GM18867 (cell line): ENCODE measurements around the gene FAM184B.

Experiments used
- ATAC-seq: cut with Tn5 transposase; IDR thresholded peaks from one replicate; pipeline ENCODE4 v1.9.1; 2021; ENCODE audit warnings: mild to moderate bottlenecking, moderate library complexity; ENCODE audit not compliant: unreplicated experiment

The FAM184B gene

DNA sequence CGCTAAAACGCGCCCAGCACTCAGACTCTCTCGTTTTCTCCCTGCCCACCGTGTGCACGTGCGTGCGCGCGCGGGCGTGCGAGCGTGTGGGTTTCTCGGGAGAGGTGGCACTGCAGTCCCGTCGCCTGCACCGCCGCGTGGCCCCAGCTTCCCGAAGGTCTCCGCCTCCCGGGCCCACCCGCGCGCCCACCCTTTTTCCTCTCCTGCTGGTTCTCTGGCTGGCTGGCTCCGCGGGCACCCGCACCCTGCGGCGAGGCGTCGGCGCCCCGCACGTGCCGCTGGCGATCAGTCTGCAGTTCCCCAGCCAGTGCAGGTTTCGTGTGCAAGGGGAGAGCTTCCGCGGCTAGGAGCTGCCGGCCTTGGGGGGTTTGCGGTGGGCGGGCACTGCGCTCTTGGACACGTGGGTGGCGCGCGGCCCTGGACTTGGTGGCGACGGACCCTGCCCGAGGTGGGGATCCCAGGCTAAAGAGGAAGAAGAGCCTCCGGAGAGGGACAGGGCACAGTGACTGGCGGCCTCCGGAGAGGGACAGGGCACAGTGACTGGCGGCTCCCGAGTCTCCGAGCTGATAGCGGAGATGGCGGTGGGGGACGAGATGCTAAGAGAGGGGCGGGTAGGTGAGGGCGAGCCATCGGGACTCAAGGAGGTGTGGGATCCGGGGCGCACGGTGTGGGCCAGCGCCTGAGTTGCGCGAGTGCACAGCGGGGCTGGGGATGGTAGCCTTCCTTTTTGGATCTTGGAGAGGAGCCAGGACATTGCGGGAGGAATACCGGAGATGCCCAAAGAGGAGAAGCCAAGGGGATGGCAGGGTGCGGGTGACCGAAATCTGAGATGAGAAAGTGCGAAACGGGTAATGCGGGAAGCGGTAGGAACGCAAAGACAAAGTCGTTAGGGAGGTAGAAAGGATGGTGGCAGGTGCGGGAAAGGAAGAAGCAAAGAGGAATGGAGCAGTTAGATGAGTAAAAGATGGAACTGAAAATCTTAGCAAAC is at the start of gene FAM184B:
Gene FAM184B (minus strand): TSS at position 322 of the 988 bp plus-strand sequence. CDS start 322 bp downstream, outside the sequence.
- ATAC-seq = no peak

DNA sequence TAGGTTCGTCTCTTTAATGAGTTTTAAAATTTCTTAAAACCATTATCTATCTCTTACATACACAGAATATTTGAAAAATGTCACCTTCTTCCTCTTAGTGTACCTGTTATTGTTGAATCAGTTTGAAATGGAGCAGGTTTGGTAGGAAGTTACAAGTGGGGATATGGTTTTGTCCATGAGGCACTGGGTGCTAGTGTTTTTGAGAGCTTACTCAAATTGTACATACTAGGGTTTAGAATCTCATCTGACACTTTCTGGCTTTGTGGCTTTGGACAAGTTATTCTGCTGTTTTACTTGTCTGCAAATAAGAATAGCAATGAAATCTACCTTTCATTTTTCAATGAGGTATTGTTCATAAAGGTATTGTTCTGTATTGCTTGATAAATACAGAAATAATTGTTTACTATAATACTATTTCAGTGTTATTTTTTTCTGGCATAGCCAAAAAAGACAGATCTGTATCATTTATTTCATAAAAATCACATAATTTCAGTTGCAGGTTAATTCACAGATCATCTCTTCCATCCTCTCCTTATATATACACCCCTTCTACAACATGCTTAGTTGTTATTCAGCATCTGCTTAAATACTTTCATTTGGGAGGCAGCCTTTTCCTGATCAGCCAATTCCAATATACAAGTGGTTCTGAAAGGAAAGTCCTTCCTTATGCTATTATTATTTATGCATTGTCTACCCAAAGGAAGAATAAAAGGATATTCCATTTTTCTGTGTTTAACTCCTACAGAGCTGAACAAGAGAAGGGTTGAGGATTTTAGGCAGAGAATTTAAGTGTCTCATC is 42.6 kb upstream of the FAM184B start:
- ATAC-seq = no peak

DNA sequence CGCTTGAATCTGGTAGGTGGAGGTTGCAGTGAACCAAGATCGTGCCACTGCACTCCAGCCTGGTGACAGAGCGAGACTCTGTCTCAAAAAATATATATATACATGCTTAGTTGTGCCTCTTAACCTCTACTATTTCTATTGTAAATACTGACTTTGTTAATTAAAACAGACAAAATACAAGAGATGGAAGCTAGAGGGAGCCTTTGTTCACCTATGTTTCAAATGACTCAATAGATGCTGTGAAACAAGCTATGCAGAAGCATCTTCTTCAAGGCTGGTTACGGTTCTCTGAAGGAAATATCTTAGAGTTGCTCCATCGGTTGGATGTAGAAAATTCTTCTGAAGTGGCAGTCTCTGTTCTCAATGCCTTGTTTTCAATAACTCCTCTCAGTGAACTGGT is 35.6 kb upstream of the FAM184B start:
- ATAC-seq = peak; percentile 84

DNA sequence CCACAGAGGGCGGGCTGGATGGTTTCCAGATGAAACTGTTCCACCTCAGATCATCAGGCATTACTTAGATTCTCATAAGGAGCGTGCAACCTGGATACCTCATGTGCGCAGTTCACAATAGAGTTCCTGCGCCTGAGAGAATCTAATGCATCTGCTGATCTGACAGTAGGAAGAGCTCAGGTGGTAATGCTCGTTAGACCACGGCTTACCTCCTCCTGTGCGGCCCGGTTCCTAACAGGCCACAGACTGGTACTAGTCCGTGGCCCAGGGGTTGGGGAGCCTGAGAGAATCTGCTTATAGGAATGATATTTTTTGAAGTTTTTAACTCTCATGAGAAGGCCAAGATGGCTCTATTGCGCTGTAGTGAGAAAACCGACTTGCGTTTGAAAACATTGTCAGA is 34.7 kb upstream of the FAM184B start:
- ATAC-seq = no peak

DNA sequence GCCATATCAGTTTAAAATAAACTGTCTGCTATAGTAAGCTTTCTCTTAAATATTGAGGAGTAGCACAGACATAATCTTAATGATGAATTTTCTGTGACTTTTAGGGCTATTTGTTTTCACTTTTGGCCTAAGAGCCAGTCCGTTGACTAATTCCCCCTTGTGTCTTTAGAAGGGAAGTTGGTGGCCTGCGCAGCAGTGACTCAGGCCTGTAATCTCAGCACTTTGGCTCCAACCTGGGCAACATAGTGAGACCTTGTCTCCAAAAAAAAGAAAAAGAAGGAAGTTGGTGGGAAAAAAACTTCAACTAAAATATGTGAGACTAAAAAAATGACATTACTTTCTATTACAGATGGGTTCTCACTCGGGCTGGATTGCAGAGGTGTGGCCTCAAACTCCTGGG is 32.7 kb upstream of the FAM184B start:
- ATAC-seq = no peak

DNA sequence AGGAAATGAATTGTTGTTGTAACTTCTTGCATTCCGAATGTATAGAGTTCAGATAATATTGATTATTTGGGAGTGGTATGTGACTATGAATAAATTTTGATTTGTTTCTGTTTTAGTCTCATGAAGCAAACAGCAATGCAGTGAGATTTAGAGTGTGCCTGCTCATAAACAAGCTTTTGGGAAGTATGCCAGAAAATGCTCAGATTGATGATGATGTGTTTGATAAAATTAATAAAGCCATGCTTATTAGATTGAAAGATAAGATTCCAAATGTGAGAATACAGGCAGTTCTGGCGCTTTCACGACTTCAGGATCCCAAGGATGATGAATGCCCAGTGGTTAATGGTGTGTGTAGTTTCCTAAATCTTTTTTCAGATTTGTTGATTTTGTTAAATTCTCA is 31.4 kb upstream of the FAM184B start:
- ATAC-seq = no peak

DNA sequence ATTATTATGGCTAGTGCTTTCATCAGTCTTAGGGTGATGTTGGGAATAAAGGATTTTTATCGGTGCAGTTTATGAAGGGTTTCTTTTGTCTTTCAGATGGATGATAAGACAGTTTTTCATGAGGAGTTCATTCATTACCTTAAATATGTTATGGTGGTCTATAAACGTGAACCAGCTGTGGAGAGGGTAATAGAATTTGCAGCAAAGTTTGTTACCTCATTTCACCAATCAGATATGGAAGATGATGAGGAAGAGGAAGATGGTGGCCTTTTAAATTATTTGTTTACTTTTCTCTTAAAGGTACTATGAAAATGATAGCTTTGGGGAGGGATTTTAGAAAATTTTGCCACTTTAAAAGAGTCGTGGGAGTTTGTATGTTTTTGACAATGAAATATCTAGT is 30.7 kb upstream of the FAM184B start:
- ATAC-seq = no peak

DNA sequence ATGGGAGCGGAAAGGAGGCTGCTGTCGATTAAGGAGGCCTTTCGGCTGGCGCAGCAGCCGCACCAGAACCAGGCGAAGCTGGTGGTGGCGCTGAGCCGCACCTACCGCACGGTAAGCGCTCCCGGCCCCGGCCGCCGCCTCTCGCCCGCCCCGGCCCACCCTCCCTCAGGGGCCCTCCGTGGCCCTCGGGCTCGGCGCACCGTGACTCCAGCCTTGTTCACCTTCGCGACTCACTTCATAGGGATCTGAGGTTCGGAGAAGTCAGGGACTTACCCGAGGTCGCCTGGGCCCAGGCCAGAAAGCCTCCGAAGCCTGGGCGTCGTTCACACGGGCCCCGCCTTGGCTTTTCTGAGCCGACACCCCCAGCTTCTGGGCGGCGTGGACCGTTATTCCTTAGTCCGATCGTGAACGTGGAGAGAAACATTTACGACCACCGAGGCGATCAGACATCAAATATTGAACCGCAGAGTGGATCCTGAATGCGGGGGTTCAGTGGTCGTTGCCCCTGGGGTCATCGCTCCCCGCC is 29.7 kb upstream of the FAM184B start:
- peak; percentile 27 for ATAC-seq

DNA sequence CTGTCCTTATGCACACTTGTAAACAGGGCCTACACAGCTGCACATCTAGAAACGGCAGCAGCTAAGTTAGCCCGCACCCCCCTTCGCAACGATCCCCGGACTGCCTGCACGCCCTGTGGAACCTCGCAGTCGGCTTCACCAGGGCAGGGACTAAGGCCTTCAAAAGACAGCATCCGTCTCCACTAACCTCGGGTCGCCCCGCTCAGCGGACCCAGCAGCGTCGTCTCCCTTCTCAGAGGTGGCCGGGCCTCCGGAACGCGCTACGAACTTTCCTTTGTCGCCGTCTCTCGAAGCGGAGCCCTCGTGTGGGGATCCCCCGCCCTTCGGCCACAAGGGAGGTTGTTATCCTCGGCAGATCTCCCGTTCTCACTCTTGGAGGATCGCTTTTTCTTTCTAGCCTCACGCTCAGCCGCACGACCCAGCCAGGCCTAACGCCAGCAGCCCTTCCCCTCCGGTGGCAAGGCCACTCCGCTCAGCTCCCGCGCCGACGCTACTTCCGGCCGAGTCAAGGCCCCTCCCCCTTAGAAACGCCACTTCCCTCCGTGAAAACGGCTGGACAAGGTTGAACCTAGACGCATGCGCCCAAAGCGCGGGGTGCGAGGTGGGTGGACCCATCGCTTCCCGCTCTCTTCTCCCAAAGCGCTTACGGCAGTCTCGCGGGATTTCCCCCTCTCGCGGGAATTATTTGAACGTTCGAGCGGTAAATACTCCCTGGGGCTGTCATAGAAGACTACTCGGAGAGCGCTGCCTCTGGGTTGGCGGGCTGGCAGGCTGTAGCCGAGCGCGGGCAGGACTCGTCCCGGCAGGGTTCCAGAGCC is 29.0 kb upstream of the FAM184B start, which contains the start of the genes DCAF16 and NCAPG:
Gene DCAF16 (minus strand): TSS at position 498 of the 818 bp plus-strand sequence. CDS start 6,616 bp downstream, outside the sequence.
Gene NCAPG (plus strand): TSS at position 720 of the 818 bp plus-strand sequence. CDS start 99 bp downstream, outside the sequence.
- ATAC-seq = peak; percentile 88

DNA sequence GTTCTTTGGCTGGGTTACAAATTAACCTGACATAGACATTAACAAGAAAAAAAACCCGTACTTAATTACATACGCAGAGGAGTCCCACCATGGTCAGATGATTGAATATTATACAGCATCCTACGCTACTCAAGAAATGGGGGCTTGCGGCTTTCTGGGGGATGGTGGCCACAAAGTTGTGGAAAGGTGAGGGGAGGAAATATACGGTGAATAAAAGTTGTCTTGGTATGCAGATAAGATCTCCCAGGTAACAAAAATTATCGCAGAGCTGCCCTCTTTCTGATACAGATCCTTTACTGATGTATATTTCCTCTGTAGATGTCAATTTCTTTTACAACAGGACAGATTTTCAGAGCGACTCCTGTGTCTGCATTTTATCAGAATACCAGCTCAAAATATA is 28.2 kb upstream of the FAM184B start:
- no peak for ATAC-seq

DNA sequence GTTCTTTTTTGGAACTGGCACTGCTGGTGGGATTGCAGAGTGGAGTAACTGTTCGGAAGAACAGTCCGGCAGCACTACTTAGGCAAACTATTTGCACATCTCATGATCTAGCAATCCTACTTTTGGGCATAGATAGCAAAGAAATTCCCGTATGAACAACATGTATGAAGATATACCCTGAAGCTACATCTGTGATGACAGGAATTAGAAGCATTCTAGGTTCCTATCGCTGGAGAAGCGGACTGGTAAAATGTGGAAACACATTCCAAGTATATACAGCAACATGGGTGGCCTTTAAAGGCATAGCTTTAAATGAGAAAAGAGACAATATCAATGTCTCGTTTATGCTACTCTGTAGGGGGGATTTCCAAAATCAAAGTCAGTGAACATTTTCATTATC is 26.0 kb upstream of the FAM184B start:
- ATAC-seq = no peak

DNA sequence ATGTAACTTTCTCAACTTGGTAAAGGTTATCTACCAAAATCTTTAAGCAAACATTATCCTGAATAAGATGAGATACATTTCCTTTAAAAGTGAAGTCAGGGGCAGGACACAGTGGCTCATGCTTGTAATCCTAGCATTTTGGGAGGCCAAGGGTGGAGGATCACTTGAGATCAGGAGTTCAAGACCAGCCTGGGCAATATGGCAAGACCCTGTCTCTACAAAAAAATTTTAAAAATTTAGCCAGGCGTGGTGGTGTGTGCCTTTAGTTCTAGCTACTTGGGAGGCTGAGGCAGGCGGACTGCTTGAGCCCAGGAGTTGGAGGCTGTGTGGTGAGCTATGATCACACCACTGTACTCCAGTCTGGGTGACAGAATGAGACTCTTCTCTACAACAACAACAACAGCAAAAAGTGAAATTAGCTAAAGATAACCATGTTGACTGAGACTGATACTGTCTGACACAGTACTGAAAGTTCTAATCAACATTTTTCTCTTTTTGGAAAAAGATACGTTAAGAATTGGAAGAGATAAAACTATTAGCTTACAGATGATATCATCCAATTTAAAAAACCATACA is 24.2 kb upstream of the FAM184B start:
- ATAC-seq = peak; percentile 20

DNA sequence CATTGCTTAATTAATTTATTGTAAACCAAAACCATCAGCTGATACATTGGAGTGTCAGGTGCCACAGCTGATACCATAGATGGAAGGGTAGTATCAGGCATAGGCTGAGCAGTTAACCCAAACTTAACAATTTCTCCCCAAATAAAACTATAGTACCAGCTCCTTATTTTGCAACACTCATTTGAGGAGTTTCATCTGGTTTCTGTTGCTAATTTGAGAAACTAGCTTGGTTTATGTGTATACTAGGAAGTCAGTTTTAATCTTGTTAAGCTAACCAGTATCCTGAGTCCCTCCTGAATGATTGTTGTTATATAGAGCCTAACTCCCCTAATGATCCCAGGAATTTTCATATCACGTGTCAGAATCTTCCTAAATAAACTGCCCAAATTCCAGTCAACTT is 16.4 kb upstream of the FAM184B start:
- ATAC-seq = no peak

DNA sequence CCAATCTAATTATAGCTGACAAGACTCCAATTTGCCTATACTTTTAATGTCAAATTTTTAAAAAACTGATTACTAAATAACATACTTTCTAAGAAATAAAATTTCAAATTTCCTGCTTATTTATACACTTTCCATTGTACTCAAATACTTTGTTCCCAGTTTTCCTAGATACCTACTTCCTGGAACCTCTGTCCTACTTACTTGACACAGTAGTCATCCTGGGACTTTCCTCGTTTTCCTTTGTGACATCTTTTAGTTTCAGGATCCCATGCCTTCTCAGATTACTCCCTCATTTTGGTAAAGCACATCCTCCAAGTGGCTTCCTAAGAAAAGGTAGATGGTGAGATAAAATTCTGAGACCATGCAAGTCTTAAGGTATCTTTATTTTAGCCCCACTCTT is 13.3 kb upstream of the FAM184B start:
- ATAC-seq = no peak

DNA sequence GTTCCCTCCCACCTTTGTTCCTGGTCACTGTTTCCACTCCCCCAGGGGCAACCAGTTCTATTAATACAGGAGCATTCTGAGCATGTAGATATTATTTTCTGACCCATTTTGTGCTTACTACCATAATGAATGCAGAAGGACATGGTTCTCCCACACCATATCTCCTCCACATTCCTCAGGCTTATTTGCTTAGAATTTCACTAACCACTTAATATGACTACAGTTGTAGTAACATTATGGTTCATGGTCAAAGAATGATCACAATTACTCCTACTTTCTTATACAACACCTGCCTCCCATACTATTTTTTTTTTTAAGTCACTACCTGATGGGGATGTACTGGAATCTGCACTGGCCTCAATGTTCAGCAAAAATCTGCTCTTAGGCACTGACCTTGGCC is 7.5 kb upstream of the FAM184B start:
- no peak for ATAC-seq

DNA sequence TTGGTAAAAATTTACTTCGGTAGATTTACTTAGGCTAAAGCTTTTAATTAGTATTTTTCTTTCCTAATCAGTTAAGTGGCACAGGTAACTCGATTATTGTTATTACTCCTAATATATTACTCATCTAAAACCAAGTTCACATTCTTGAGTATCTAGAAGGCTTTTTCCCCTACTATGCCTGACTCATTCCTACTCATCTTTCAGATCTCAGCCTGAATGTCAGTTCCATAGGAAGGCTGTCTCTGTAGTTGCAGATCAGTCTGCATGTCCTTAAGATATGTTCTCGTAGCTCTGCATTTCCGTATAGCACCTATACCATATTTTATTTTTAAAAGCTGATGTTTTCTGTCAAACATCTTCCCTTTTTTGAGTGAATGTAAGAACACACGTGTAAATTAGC is 5.9 kb upstream of the FAM184B start:
- ATAC-seq = no peak

DNA sequence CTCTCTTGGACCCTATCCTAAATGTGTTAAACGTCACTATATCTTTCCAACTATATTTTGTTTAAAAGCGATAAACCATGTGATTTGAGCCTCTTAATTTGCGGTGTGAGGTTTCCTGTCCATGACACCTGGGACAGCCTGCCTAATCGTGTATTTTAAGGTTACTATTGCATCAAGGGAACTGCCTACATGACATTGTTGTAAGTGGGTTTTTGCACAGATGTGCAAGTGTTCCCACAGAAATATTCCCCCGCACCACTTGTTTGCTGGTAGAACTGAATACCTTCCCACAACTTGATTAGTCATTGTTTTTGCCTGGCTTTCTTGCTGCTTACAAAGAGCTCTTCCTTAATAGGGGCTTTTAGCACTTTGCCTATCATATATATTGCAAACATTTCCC is 5.1 kb upstream of the FAM184B start:
- ATAC-seq = no peak

DNA sequence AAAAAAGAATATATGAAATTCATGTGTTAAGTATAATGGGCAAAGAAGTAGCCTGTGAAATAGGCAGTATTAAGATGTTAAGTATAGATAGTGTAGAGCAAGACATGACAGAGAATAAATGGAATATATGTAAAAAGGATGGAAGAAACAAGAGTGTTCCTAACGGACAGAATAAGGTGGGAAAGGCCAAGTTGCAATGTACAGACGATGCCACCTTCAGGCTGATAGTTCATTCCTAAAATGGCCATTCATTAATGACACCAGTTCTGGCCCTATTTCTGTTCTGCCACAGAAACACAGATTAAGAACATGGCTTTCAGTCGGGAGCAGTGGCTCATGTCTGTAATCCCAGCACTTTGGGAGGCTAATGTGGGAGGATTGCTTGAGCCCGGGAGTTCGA is 4.4 kb upstream of the FAM184B start:
- ATAC-seq = no peak

DNA sequence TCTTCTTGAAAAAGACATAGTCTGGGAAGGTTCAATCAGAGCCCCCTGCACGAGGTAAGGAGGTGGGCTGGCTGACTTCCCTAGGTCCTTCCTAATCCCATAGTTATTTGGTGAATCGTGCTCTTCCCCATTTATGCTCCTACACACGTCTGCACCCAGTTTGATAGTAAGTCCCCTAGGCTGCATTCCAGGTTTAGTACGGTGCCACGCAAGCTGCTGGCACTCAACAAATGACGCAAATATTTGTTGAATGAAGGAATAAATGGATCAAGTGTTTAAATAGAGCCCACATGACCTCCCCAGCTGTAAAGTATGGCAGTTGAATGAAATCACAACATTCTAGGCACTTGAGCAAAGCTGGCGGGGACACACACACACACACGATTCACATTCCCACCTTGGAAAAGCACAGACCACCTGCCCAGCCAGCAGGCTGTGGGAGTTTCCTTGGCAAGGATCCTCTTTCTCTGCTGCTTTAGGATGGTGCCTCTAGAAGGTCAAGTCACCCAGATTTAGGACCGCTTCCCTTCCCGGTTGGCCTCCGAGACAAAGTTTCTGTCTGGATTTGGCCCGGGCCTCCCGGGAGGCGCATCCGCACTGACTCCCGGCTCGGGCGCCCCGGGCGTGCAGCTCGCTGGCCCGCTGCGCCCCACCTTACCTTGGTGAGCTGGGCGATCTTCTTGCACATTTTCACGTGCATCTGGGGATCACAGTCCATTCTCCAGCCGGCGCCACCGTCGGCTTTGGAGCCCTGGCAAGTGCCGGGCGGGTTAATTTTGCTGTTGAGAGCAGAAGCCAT is 721 bp downstream of the FAM184B start:
- ATAC-seq = no peak
